K562 (cell line): Measurements from ENCODE around the gene PDHB. TPM values are rescaled to one million over a fixed set of nuclear protein-coding genes. Genes with fewer than 3 reads are reported as not detected.

Experiments
- ATAC-seq: fragments of 200-7000 bp; cut with Tn5 transposase; 3 replicates; pipeline ENCODE4 v1.9.1; 2020; ENCODE audit warnings: moderate library complexity
- BruUV-seq: library from RNA; stranded (reverse); fragments of 400-500 nt; replicated peaks from 2 replicates; lab custom pipeline; 2021; lab: Mats Ljungman, UMichigan
- CTCF ChIA-PET: fragments of 300-600 bp; formaldehyde crosslinking; extraction: SDS; loops from one replicate; lab custom pipeline; 2021; ENCODE audit warnings: low intra/inter-chr PET ratio; lab: Yijun Ruan, JAX
- POLR2A ChIA-PET: fragments of 300-600, 350-650 bp; sonication (Branson Sonifier 250); formaldehyde crosslinking; extraction: SDS; loops from one replicate; lab custom pipeline; 2021; ENCODE audit warnings: antibody characterized with exemption, inconsistent platforms; lab: Yijun Ruan, JAX
- DNase-seq, 4 experiments: peaks; one replicate each; pipeline versions ENCODE4 v3.0.0 to v3.0.0-alpha.2; 2011 to 2018; ENCODE audit warnings: low spot score in 3 of 4, mixed read lengths in 3 of 4; ENCODE audit errors: extremely low read depth in 1 of 4
- FAIRE-seq: peaks from 2 replicates; lab custom pipeline; 2011; peaks lifted over from hg19 to GRCh38; lab: Jason Lieb, UNC
- H2AFZ ChIP-seq: 2 replicates; pipeline ENCODE4 v1.6.0; 2011; ENCODE audit warnings: low read depth, low read length, control low read depth, inconsistent platforms
- H3K27ac ChIP-seq: fragments of 200-600 bp; 3 replicates; pipeline ENCODE4 v1.8.0; 2011; ENCODE audit warnings: low read depth, mild to moderate bottlenecking, control low read depth, inconsistent platforms, low read length, moderate library complexity, mixed read lengths; ENCODE audit errors: extremely low read depth
- H3K27me3 ChIP-seq, 2 experiments: fragments of 300-600 bp in 1 of 2; 2 replicates in 1 of 2; 3 replicates in 1 of 2; pipeline versions ENCODE4 v1.6.0 to v1.8.0; 2011; ENCODE audit warnings: inconsistent platforms in 2 of 2, low read length in 2 of 2, mild to moderate bottlenecking in 1 of 2, mixed read lengths in 1 of 2, moderate library complexity in 1 of 2; ENCODE audit not compliant: control insufficient read depth in 2 of 2, insufficient read depth in 2 of 2
- H3K36me3 ChIP-seq: fragments of 300-600 bp; 3 replicates; pipeline ENCODE4 v1.8.0; 2011; ENCODE audit warnings: mild to moderate bottlenecking, low read length, inconsistent platforms; ENCODE audit not compliant: control insufficient read depth, insufficient read depth
- H3K4me1 ChIP-seq, 2 experiments: fragments of 200-600 bp in 1 of 2; replicated peaks in 1 of 2; 2 replicates in 1 of 2; 3 replicates in 1 of 2; pipeline versions ENCODE4 v1.5.1 to v1.8.0; 2011; ENCODE audit warnings: inconsistent platforms in 2 of 2, low read length in 2 of 2, mild to moderate bottlenecking in 1 of 2, mixed read lengths in 1 of 2, moderate library complexity in 1 of 2; ENCODE audit not compliant: control insufficient read depth in 2 of 2, insufficient read depth in 2 of 2
- H3K4me2 ChIP-seq: 2 replicates; pipeline ENCODE4 v1.6.1; 2011; ENCODE audit warnings: low read length, control low read depth, inconsistent platforms, mixed read lengths; ENCODE audit not compliant: insufficient read depth
- H3K4me3 ChIP-seq: fragments of 200-600 bp; sonication (generic), shearing (Covaris generic); 2 replicates; pipeline ENCODE4 v1.5.1; 2016; ENCODE audit warnings: control low read depth, inconsistent platforms
- H3K79me2 ChIP-seq: fragments of 200-600 bp; 3 replicates; pipeline ENCODE4 v1.8.0; 2011; ENCODE audit warnings: low read length, inconsistent platforms; ENCODE audit not compliant: control insufficient read depth, insufficient read depth
- H3K9ac ChIP-seq, 2 experiments: 2 replicates each; pipeline versions ENCODE4 v1.6.0 to v1.6.1; 2011; ENCODE audit warnings: low read depth in 2 of 2, low read length in 2 of 2, control low read depth in 1 of 2, inconsistent platforms in 1 of 2, mild to moderate bottlenecking in 1 of 2, mixed read lengths in 1 of 2; ENCODE audit not compliant: insufficient read depth in 1 of 2
- H3K9me1 ChIP-seq: one replicate; pipeline ENCODE4 v1.6.0; 2011; ENCODE audit warnings: inconsistent platforms, mild to moderate bottlenecking, low read length, moderate library complexity; ENCODE audit not compliant: control insufficient read depth, insufficient read depth
- H3K9me3 ChIP-seq: replicated peaks from 2 replicates; pipeline ENCODE4 v1.5.1; 2011; ENCODE audit warnings: low read depth, low read length, inconsistent platforms; ENCODE audit not compliant: control insufficient read depth, insufficient read depth
- H4K20me1 ChIP-seq: replicated peaks from 2 replicates; pipeline ENCODE4 v1.6.1; 2011; ENCODE audit warnings: low read length, inconsistent platforms, mixed read lengths; ENCODE audit not compliant: control insufficient read depth, insufficient read depth
- ASH1L ChIP-seq: fragments of 450-650 bp; IDR thresholded peaks from 2 replicates; pipeline ENCODE4 v1.6.1; 2018; ENCODE audit warnings: borderline replicate concordance, mild to moderate bottlenecking, low read depth; ENCODE audit not compliant: partially characterized antibody
- JUNB ChIP-seq: fragments of 450-650 bp; formaldehyde crosslinking; conservative IDR thresholded peaks from 2 replicates; pipeline ENCODE4 v1.4.0; 2020; ENCODE audit warnings: mild to moderate bottlenecking
- MCM5 ChIP-seq: fragments of 450-650 bp; IDR thresholded peaks from 2 replicates; pipeline ENCODE4 v1.6.1; 2016; ENCODE audit warnings: low read depth
- MCM7 ChIP-seq, 2 experiments: fragments of 450-650 bp; IDR thresholded peaks; 2 replicates each; pipeline ENCODE4 v1.6.1; 2016 to 2018
- MTA1 ChIP-seq: fragments of 450-650 bp; IDR thresholded peaks from 2 replicates; pipeline ENCODE4 v1.6.1; 2017; ENCODE audit warnings: borderline replicate concordance
- NCOA4 ChIP-seq: fragments of 450-650 bp; IDR thresholded peaks from 2 replicates; pipeline ENCODE4 v1.6.1; 2018; ENCODE audit warnings: mild to moderate bottlenecking; ENCODE audit not compliant: partially characterized antibody
- SAP30 ChIP-seq: fragments of 200-600 bp; sonication (generic); IDR thresholded peaks from 2 replicates; pipeline ENCODE4 v1.6.1; 2012; ENCODE audit warnings: borderline replicate concordance, low read depth, mild to moderate bottlenecking, moderate library complexity, low read length, control low read depth, inconsistent platforms; ENCODE audit not compliant: insufficient read depth, poor library complexity, severe bottlenecking
- YY1 ChIP-seq, 3 experiments: IDR thresholded peaks; 2 replicates each; pipeline ENCODE4 v1.6.1; 2011; ENCODE audit warnings: low read length in 2 of 3, mild to moderate bottlenecking in 2 of 3, moderate library complexity in 2 of 3, borderline replicate concordance in 1 of 3, control low read depth in 1 of 3, low read depth in 1 of 3; ENCODE audit not compliant: insufficient read depth in 3 of 3, insufficient replicate concordance in 2 of 3, control insufficient read depth in 1 of 3, insufficient read length in 1 of 3; ENCODE audit errors: extremely low read depth in 1 of 3
- WGBS: fragments of 100-300 bp; shearing (Covaris generic); methylation state at CpG from one replicate; pipeline ENCODE4 v1.1.6; 2016; ENCODE audit warnings: low coverage, mixed read lengths; ENCODE audit not compliant: insufficient coverage; ENCODE audit errors: missing lambda C conversion rate; 5-methylcytosine and 5-hydroxymethylcytosine counted together
- in situ Hi-C: fragments of 300-500 bp; cut with MboI; formaldehyde crosslinking; loops from 4 replicates; pipeline ENCODE4 v1.15.0; 2018; ENCODE audit warnings: inconsistent platforms, mixed read lengths
- intact Hi-C: fragments of 100-400 bp; cut with micrococcal nuclease; formaldehyde crosslinking; loops from 2 replicates; pipeline ENCODE4 v1.14.2; 2022
- polyA plus RNA-seq, 8 experiments: library from polyadenylated mRNA; depleted of rRNA in 4 of 8; stranded (reverse) in 5 of 8; unstranded in 3 of 8; fragments of >200 nt; fragmentation: Nextera tagmentation in 2 of 8; fragmentation: Illumina TruSeq in 1 of 8; extraction: Ambion mirVana in 2 of 8; extraction: Trizol in 1 of 8; gene quantifications; 2 replicates each; pipeline versions ENCODE4 v1.2.1 to v1.2.3, GENCODE V29; 2011 to 2014; ENCODE audit warnings: inconsistent platforms in 1 of 8, missing spikeins in 1 of 8
- total RNA-seq, 7 experiments: library from RNA; depleted of rRNA in 6 of 7; stranded (reverse); fragments of >200 nt in 6 of 7; fragmentation: Illumina TruSeq in 2 of 7; extraction: Trizol in 2 of 7; gene quantifications; 2 replicates each; pipeline versions ENCODE4 v1.2.1 to v1.2.3, GENCODE V29; 2011 to 2021; ENCODE audit warnings: low replicate concordance in 1 of 7
- TF ChIP-seq, protein P1 (sequence below): fragments of 450-650 bp; formaldehyde crosslinking; IDR thresholded peaks from 2 replicates; pipeline ENCODE4 v1.4.0; 2020; ENCODE audit warnings: mild to moderate bottlenecking, mixed read lengths
- TF ChIP-seq, protein P2 (sequence below), 2 experiments: fragments of 450-650 bp in 1 of 2; IDR thresholded peaks; 2 replicates each; pipeline ENCODE4 v1.6.1; 2011 to 2017; ENCODE audit warnings: low read depth in 2 of 2, antibody characterized with exemption in 1 of 2, borderline replicate concordance in 1 of 2, low read length in 1 of 2, mild to moderate bottlenecking in 1 of 2, mixed read lengths in 1 of 2; ENCODE audit not compliant: control insufficient read depth in 1 of 2
- TF ChIP-seq, protein P3 (sequence below): sonication (generic); formaldehyde crosslinking; IDR thresholded peaks from 2 replicates; pipeline ENCODE4 v1.8.0; 2022; ENCODE audit warnings: missing genetic modification reagents, mild to moderate bottlenecking, borderline replicate concordance

The PDHB gene
- total and polyA plus RNA-seq, 9 of the 15 experiments (the other 6 are each of a cell fraction or from before 2014, with no cell fraction given): 51.2 to 178 (median 85.2) TPM

DNA sequence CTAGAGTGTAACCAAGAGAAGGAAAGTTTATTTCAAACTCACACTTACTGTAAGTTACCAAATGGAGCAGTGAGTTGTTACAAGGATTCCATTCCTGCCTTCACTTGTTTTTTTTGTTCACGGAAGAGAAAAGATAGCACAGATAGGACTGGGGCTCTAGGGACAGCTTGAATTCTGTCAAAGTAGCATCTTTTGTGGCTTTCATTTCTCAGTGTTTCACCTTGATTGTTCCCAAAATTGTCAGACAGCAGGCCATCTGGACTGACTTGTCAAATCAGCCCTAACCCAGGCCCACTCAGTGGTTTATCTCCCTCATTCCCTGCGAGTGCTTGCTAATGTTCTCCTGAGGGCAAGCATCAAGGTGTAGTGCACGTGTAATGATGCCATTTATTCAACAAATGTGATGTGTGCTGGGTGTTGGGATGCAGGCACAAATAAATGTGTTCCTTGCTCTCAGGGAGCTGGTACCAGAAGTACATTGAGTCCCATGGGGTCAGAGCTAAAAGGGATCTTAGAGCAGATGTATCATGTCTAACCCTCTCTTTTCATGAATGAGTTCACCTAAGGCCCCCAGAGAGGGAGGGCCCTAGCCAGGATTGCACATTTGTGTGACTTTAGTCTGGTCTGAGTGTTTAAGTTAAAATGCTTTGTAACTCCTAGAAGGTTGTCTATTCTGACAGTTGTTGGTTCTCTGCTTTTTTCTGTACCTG lies 49.1 kb downstream of the PDHB start:
- Histone ChIP-seq H3K9ac (no peak overlapping the region), H3K9me3 (no peaks in the 10 kb centered on the region), H3K27ac (no peak overlapping the region), H4K20me1 (no peaks in the 10 kb centered on the region), H2AFZ (no peak overlapping the region), H3K4me1 (no peaks in the 10 kb centered on the region; a peak in 2 of 5 replicates), H3K27me3 (no peaks in the 10 kb centered on the region), H3K4me2 (no peak overlapping the region), H3K4me3 (no peak overlapping the region), H3K36me3 (no peaks in the 10 kb centered on the region), H3K9me1 (no peaks in the 10 kb centered on the region), H3K79me2 (no peaks in the 10 kb centered on the region)
- 47% methylated on average over 3 of the region's 3 CpGs for WGBS
- POLR2A ChIA-PET: no interaction called here
- CTCF ChIA-PET: no interaction called here
- no peak for ATAC-seq
- in situ Hi-C loops: no loop called here
- BruUV-seq: no TSS peak
- DNase-seq: no peak
- no peak for FAIRE-seq
- intact Hi-C loops: no loop called here
- TF ChIP-seq, protein P1, sequence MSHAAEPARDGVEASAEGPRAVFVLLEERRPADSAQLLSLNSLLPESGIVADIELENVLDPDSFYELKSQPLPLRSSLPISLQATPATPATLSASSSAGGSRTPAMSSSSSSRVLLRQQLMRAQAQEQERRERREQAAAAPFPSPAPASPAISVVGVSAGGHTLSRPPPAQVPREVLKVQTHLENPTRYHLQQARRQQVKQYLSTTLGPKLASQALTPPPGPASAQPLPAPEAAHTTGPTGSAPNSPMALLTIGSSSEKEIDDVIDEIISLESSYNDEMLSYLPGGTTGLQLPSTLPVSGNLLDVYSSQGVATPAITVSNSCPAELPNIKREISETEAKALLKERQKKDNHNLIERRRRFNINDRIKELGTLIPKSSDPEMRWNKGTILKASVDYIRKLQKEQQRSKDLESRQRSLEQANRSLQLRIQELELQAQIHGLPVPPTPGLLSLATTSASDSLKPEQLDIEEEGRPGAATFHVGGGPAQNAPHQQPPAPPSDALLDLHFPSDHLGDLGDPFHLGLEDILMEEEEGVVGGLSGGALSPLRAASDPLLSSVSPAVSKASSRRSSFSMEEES: no peak
- TF ChIP-seq JUNB (CRISPR knock-in tag) (no peak), MCM5 (no peak), NCOA4 (no peak), MTA1 (no peak), YY1 (IDR thresholded peaks at IDR 0.05; ENCODE audit: borderline replicate concordance in 1 of 3, control insufficient read depth in 1 of 3, extremely low read depth in 1 of 3, insufficient read depth in 3 of 3, insufficient read length in 1 of 3, insufficient replicate concordance in 2 of 3, low read depth in 1 of 3, low read length in 2 of 3) (no peak), ASH1L (no peak), MCM7 (IDR thresholded peaks at IDR 0.05) (no peak), SAP30 (no peak)
- TF ChIP-seq, protein P2, sequence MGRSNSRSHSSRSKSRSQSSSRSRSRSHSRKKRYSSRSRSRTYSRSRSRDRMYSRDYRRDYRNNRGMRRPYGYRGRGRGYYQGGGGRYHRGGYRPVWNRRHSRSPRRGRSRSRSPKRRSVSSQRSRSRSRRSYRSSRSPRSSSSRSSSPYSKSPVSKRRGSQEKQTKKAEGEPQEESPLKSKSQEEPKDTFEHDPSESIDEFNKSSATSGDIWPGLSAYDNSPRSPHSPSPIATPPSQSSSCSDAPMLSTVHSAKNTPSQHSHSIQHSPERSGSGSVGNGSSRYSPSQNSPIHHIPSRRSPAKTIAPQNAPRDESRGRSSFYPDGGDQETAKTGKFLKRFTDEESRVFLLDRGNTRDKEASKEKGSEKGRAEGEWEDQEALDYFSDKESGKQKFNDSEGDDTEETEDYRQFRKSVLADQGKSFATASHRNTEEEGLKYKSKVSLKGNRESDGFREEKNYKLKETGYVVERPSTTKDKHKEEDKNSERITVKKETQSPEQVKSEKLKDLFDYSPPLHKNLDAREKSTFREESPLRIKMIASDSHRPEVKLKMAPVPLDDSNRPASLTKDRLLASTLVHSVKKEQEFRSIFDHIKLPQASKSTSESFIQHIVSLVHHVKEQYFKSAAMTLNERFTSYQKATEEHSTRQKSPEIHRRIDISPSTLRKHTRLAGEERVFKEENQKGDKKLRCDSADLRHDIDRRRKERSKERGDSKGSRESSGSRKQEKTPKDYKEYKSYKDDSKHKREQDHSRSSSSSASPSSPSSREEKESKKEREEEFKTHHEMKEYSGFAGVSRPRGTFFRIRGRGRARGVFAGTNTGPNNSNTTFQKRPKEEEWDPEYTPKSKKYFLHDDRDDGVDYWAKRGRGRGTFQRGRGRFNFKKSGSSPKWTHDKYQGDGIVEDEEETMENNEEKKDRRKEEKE (IDR thresholded peaks at IDR 0.05; ENCODE audit: borderline replicate concordance in 1 of 2, control insufficient read depth in 1 of 2, low read depth in 2 of 2, low read length in 1 of 2): no peak
- TF ChIP-seq, protein P3, sequence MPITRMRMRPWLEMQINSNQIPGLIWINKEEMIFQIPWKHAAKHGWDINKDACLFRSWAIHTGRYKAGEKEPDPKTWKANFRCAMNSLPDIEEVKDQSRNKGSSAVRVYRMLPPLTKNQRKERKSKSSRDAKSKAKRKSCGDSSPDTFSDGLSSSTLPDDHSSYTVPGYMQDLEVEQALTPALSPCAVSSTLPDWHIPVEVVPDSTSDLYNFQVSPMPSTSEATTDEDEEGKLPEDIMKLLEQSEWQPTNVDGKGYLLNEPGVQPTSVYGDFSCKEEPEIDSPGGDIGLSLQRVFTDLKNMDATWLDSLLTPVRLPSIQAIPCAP: no peak
